Stimulated activated CD4-positive, alpha-beta T cell treated with anti-CD3 and anti-CD28 coated beads, Interleukin-12 subunit alpha, Interleukin-12 subunit beta, amount 100 ng/mL, for 4 hours (primary cell): ENCODE results near the gene CHST12.
"Not testable (repeated sequence)": the region's sequence is repeated elsewhere in the genome, so short reads cannot be mapped to it uniquely, and the experiment has no call there.

Experiments used
- DNase-seq: peaks from one replicate; pipeline ENCODE4 v3.0.0-alpha.2; 2020

The CHST12 gene

GRCh38 chr7:2403014-2403717 is at the start of gene CHST12:
Gene CHST12, plus strand, starts transcription at chr7:2403611. Its CDS starts 29,029 bp downstream, at chr7:2432640.
- peak; percentile 91 for DNase-seq

- peak; percentile 89 for DNase-seq
These were observed 49.5 kb upstream of the CHST12 start for GRCh38 chr7:2353936-2354185.

- peak; percentile 82 for DNase-seq
These were observed 49.0 kb upstream of the CHST12 start, which contains the start of gene EIF3B for GRCh38 chr7:2354186-2354938. Gene EIF3B, plus strand, starts transcription at chr7:2354827. Its CDS starts 95 bp downstream, at chr7:2354922.

GRCh38 chr7:2354939-2355704 is 48.3 kb upstream of the CHST12 start:
- DNase-seq = peak; percentile 29

- DNase-seq = no peak
These were observed 47.8 kb upstream of the CHST12 start for GRCh38 chr7:2355705-2356008.

- DNase-seq = no peak
These were observed 46.2 kb upstream of the CHST12 start for GRCh38 chr7:2357165-2357564.

- DNase-seq = no peak
These were observed 45.8 kb upstream of the CHST12 start for GRCh38 chr7:2357571-2357970.

GRCh38 chr7:2358968-2359527 is 44.4 kb upstream of the CHST12 start:
- DNase-seq = no peak

- DNase-seq = no peak
These were observed 43.8 kb upstream of the CHST12 start for GRCh38 chr7:2359610-2360009.

GRCh38 chr7:2360796-2361195 is 42.6 kb upstream of the CHST12 start:
- DNase-seq = no peak

- no peak for DNase-seq
These were observed 40.9 kb upstream of the CHST12 start for GRCh38 chr7:2362385-2363088.

- DNase-seq = no peak
These were observed 34.3 kb upstream of the CHST12 start for GRCh38 chr7:2369139-2369538.

GRCh38 chr7:2371329-2371728 is 32.1 kb upstream of the CHST12 start:
- DNase-seq = no peak

GRCh38 chr7:2372724-2373123 is 30.7 kb upstream of the CHST12 start:
- DNase-seq = no peak

- no peak for DNase-seq
These were observed 30.3 kb upstream of the CHST12 start for GRCh38 chr7:2373124-2373556.

GRCh38 chr7:2373646-2374045 is 29.8 kb upstream of the CHST12 start:
- DNase-seq = no peak

- DNase-seq = no peak
These were observed 29.0 kb upstream of the CHST12 start for GRCh38 chr7:2374401-2374800.

- no peak for DNase-seq
These were observed 28.3 kb upstream of the CHST12 start for GRCh38 chr7:2374830-2375728.

GRCh38 chr7:2376351-2377154 is 26.9 kb upstream of the CHST12 start:
- DNase-seq = no peak

GRCh38 chr7:2377492-2377891 is 25.9 kb upstream of the CHST12 start:
- not testable (repeated sequence) for DNase-seq

- not testable (repeated sequence) for DNase-seq
These were observed 25.3 kb upstream of the CHST12 start for GRCh38 chr7:2378125-2378524.
